Renal pelvis (tissue), 12 donors: Measurements from ENCODE around the gene LMBRD1. TPM values are rescaled to one million over a fixed set of nuclear protein-coding genes. Genes with fewer than 3 reads are reported as not detected.
"Not testable (repeated sequence)": the region's sequence is repeated elsewhere in the genome, so short reads cannot be mapped to it uniquely, and the experiment has no call there.

Experiments
- DNase-seq: peaks from one replicate; pipeline ENCODE4 v3.0.0-alpha.2; 2013
- long read RNA-seq, 16 experiments: transcript quantifications; one replicate each; lab custom pipeline, GENCODE V29; 2026
- polyA plus RNA-seq, 3 donors: library from polyadenylated mRNA; unstranded; fragments of 120-200 nt; gene quantifications; one replicate each; pipeline ENCODE4 v1.2.1, GENCODE V29; 2013; ENCODE audit not compliant: insufficient read length in 3 of 3

LMBRD1 gene
- 100 to 1,000 TPM; 118 to 129 (median 118) TPM for polyA plus RNA-seq
- long read RNA-seq, donor 1, transcript LMBRD1-202 (16 exons, 2,264 nt), result major isoform, 48 of 59 reads
- long read RNA-seq, donor 1, partial matches to known transcripts, result 6 of 59 reads
- long read RNA-seq, donor 1, other reads (novel, unspliced or antisense), result 0 of 59 reads
- long read RNA-seq, donor 2, transcript LMBRD1-202 (16 exons, 2,264 nt), result major isoform, 40 of 43 reads
- long read RNA-seq, donor 2, partial matches to known transcripts, result 0 of 43 reads
- long read RNA-seq, donor 2, other reads (novel, unspliced or antisense), result 0 of 43 reads
- long read RNA-seq, donor 3, transcript LMBRD1-202 (16 exons, 2,264 nt), result major isoform, 39 of 51 reads
- long read RNA-seq, donor 3, partial matches to known transcripts, result 10 of 51 reads
- long read RNA-seq, donor 3, other reads (novel, unspliced or antisense), result 0 of 51 reads
- long read RNA-seq, donor 4, transcript LMBRD1-202 (16 exons, 2,264 nt), result major isoform, 48 of 65 reads
- long read RNA-seq, donor 4, partial matches to known transcripts, result 12 of 65 reads
- long read RNA-seq, donor 4, other reads (novel, unspliced or antisense), result 0 of 65 reads
- long read RNA-seq, donor 5, transcript LMBRD1-202 (16 exons, 2,264 nt), result major isoform, 28 of 41 reads
- long read RNA-seq, donor 5, partial matches to known transcripts, result 10 of 41 reads
- long read RNA-seq, donor 5, other reads (novel, unspliced or antisense), result 0 of 41 reads
- long read RNA-seq, donor 6, transcript LMBRD1-202 (16 exons, 2,264 nt), result major isoform, 48 of 56 reads
- long read RNA-seq, donor 6, partial matches to known transcripts, result 0 of 56 reads
- long read RNA-seq, donor 6, other reads (novel, unspliced or antisense), result 0 of 56 reads
- long read RNA-seq, donor 7, transcript LMBRD1-202 (16 exons, 2,264 nt), result major isoform, 49 of 63 reads
- long read RNA-seq, donor 7, partial matches to known transcripts, result 12 of 63 reads
- long read RNA-seq, donor 7, other reads (novel, unspliced or antisense), result 0 of 63 reads
- long read RNA-seq, donor 8, transcript LMBRD1-202 (16 exons, 2,264 nt), result major isoform, 9 of 13 reads
- long read RNA-seq, donor 8, partial matches to known transcripts, result 0 of 13 reads
- long read RNA-seq, donor 8, other reads (novel, unspliced or antisense), result 0 of 13 reads
- long read RNA-seq, donor 9, transcript LMBRD1-202 (16 exons, 2,264 nt), result major isoform, 51 of 61 reads
- long read RNA-seq, donor 9, partial matches to known transcripts, result 5 of 61 reads
- long read RNA-seq, donor 9, other reads (novel, unspliced or antisense), result 0 of 61 reads
- long read RNA-seq, donor 10, transcript LMBRD1-202 (16 exons, 2,264 nt), result major isoform, 35 of 58 reads
- long read RNA-seq, donor 10, partial matches to known transcripts, result 18 of 58 reads
- long read RNA-seq, donor 10, other reads (novel, unspliced or antisense), result 0 of 58 reads
- long read RNA-seq, donor 11, transcript LMBRD1-202 (16 exons, 2,264 nt), result major isoform, 28 of 40 reads
- long read RNA-seq, donor 11, partial matches to known transcripts, result 6 of 40 reads
- long read RNA-seq, donor 11, other reads (novel, unspliced or antisense), result 0 of 40 reads
- long read RNA-seq, donor 12, transcript LMBRD1-202 (16 exons, 2,264 nt), result major isoform, 61 of 69 reads
- long read RNA-seq, donor 12, partial matches to known transcripts, result 0 of 69 reads
- long read RNA-seq, donor 12, other reads (novel, unspliced or antisense), result 0 of 69 reads
- long read RNA-seq, donor 13, transcript LMBRD1-202 (16 exons, 2,264 nt), result major isoform, 25 of 41 reads
- long read RNA-seq, donor 13, partial matches to known transcripts, result 9 of 41 reads
- long read RNA-seq, donor 13, other reads (novel, unspliced or antisense), result 0 of 41 reads
- long read RNA-seq, donor 14, transcript LMBRD1-202 (16 exons, 2,264 nt), result major isoform, 56 of 79 reads
- long read RNA-seq, donor 14, partial matches to known transcripts, result 18 of 79 reads
- long read RNA-seq, donor 14, other reads (novel, unspliced or antisense), result 0 of 79 reads
- long read RNA-seq, donor 15, transcript LMBRD1-202 (16 exons, 2,264 nt), result major isoform, 42 of 53 reads
- long read RNA-seq, donor 15, partial matches to known transcripts, result 7 of 53 reads
- long read RNA-seq, donor 15, other reads (novel, unspliced or antisense), result 0 of 53 reads
- long read RNA-seq, donor 16, transcript LMBRD1-202 (16 exons, 2,264 nt), result major isoform, 50 of 75 reads
- long read RNA-seq, donor 16, partial matches to known transcripts, result 19 of 75 reads
- long read RNA-seq, donor 16, other reads (novel, unspliced or antisense), result 0 of 75 reads

DNA sequence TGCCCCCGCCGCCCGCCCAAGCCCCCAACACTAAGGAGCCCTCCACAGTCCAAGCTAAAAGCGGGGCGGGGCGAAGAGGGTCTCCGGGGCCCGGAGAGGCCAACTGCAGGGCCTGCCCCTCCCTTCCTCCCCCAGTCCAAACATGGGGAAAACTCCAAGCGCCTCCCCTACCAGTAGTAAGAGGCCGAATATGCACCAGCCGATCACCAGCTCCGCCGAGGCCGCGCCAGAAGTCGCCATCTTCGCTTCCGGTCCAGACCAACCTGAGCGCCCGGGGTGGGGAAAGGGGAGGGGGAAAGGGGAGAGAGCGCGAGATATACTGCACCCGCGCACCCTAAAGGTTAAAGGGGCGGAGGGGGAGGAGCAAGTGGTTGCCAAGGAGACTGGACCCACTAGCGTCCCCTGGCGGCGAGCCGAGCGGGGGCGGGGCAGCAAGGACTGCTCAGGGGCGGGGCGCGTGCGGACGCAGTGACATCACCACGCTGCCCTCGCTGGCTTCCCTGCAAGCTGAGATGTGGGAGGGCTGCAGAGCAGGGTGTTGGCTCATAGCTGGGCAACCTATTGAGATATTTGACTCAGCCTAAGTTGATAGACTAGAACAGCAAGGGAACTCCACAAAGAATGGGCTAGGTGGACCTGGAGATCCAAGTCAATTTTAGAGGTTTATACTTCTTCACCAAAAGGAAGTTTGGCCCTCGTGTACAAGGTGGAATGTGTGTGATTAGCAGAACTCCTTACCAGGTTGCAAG is at the start of gene LMBRD1:
TSS of gene LMBRD1 (minus strand) at position 369 of the 749 bp plus-strand sequence. CDS start at position 240, 129 bp downstream.
- peak; percentile 92 for DNase-seq

DNA sequence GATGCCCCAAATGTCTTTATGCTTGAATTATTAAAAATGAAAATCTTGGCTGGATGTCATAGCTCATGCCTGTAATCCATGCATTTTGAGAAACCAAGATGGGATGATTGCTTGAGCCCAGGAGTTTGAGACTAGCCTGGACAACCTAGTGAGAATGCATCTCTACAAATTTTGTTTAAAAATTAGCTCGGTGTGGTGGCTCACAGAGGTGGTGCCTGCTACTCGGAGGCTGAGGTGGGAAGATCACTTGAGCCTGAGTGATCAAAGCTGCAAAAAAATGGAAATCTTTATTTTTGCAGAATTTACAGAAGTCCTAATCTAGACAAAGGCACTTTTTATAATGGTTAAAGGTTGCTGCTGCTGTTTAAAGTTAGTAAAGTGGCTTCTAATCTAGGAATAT is 49.5 kb upstream of the LMBRD1 start:
- DNase-seq, result no peak

DNA sequence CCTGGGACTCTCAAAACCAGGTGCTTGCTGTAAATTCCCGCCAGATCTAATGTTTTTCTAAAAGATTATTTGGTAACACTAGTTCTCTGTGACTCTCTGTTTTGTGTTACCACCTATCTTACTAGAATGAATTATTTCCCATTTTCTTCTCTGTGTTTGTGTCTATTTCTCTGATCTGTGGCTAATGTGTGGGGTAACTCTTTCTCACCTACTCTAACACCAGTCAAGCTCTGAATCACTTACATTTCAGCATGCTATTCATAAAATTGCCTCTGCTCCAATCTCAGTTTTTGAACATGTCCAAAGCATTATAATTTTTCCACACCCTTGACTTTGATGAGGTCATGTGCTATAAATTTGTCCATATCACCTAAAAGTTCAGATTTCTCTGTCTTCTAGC is 46.4 kb upstream of the LMBRD1 start:
- DNase-seq, result no peak

DNA sequence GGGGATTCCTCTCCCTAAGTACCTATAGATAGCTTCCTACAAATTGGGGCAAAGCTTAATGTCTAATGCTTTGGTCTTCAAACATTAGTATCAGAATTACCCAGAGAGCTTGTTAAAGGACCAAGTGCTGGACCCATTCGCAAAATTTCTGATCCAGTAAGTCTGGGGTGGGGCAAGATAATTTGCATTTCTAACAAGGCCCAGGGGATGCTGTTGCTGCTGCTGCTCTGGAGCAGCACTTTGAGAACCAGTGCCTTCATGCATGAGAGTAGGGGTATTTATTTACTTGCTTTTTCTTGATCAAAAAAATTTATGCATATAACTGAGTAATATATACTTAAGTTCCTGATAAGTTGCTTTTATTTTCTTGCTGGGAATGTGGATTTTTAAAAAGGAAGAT is 45.1 kb upstream of the LMBRD1 start:
- DNase-seq, result no peak

DNA sequence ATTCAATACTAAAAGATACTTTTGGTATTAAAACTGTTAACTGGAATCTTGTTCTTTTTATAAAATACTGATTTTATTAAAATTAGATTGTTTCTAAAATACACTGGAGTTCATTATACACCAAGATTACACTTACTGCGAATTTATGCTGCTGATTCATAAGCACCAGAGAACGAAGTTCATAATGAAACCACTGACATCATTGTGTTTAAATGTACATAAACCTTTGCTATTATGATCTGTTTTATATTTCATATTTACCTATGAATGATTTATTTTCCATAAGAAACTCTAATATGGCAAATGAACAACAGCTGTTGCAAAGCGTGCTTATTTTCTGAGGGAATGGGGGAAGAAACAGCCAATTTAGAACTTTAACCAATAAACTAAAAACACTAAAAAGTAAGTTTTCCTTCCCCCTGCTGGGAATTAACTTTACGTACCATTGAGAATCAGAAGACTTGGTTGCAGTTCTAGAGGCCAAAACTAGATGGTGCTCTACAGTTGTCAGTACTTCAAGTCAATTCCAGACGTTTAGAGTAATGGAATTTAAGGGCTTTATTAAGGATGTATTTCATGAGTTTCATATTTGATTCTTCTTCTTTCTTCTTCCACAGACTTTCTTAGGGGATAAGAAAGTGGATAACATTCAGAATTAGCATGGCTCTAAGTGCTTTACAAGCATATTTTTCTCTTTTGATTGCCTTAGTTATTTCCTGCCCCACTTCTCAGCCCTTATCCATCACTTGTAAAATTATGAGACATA is 38.8 kb upstream of the LMBRD1 start:
- peak; percentile 43 for DNase-seq

DNA sequence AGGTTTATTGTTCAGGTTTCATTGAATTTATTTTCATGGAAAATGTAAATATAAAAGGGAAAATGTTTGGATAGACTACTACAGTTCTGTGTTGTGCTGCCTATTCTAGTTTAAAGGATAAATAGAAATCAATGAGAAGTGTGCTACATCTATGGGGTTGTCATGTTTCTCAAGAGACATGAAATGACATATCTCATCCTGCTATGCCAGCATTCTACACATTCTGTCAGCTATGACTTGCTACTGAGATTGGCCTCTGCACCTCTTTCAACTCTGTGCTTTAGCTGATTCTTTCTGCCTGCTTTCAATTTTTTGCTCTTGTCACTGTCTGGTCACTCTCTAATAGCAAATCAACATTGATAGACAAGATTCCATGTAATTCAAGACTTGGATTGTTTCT is 35.7 kb upstream of the LMBRD1 start:
- DNase-seq, result no peak

DNA sequence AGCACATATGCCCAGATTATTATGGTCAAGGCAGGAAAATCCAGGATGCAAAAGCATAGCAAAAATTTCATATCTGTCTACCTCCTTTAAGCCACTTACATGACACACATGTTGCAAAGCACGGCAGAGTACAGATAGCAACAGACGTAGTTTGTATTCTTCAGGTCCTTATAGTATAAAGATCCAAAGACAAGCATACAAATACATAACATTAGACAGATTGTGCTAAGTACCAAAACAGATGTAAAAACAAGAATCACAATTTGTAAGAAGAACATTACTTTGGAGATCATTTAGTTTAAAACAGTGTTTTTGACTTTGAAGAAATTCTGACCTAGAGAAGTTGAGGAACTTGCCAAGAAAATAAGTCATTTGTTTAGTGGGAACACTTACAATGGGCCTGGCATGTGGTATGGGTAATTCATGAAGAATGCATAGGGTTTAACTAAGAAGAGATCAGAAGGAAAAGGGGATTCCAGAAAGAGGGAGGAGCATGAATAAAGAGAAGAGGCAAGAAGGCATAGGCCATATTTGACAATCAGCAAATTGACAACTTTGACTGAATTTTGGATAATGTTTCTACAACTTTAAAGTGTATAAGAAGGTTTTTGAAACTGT is 30.6 kb upstream of the LMBRD1 start:
- no peak for DNase-seq

DNA sequence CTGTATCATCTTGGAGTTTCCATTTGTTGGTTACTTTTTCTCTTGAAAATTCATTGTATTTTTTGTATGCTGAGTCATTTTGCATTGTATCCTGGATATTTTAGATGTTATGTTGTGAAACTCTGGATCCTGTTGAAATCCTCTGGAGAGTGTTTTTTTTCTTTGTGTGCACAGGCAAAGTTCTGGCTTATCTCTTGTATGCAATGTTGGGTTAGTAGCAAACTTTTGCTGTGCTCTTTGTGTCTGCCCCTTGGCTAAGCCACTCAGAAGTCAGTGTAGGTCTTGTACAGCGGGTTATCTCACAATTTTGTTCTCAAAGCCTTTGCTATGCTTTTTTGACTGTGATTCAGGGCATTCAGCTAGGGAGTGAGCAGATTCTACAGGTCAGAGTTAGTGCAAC is 29.1 kb upstream of the LMBRD1 start:
- no peak for DNase-seq

DNA sequence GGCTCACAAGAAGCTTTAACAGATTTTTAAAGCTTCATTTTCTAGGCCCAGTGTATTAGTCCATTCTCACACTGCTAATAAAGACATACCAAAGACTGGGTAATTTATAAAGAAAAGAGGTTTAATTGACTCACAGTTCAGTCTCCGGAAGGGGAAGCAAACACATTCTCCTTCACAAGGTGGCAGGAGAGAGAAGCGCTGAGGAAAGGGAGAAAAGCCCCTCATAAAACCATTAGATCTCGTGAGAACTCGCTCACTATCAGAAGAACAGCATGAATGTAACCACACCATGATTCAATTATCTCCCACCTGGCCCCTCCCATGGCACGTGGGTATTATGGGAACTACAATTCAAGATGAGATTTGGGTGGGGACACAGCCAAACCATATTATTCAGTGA is 27.5 kb upstream of the LMBRD1 start:
- not testable (repeated sequence) for DNase-seq

DNA sequence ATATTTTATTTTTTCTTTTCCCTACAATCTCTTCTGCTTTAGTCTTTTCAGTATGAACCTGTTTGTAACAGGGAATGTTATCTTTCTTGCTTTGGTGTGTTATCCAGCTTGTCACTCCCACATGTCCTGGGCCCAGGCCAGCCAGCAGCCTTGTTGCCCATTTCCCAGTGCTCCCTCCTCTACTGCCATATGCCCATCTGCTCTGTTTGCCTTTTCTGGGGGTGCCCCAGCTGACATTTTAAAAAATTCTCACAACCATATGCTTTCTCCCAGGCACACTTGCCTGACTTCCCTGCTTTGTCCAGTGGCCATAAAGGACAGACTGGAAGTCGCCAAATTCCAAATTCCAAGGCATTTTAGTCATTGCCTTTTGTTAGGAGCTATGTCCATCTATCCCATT is 23.6 kb upstream of the LMBRD1 start:
- DNase-seq, result no peak

DNA sequence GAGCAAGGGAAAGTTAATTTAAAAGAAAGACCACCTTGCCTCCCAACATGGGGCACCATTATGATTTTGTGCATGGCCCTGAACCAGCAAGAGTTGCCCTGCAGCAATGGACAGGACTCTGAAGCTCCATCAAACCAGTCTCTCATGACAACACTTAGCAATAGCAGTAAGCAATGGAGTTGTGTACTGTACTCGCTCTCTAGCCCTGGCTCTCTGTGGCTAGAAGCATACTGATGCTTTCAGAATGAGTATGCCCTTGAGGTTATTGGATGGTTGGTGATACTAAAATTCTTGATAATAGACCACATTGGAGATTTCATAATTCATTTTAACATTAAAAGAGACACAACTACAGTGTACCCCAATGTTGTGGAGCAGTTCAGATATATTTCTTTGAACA is 23.2 kb upstream of the LMBRD1 start:
- DNase-seq, result no peak

DNA sequence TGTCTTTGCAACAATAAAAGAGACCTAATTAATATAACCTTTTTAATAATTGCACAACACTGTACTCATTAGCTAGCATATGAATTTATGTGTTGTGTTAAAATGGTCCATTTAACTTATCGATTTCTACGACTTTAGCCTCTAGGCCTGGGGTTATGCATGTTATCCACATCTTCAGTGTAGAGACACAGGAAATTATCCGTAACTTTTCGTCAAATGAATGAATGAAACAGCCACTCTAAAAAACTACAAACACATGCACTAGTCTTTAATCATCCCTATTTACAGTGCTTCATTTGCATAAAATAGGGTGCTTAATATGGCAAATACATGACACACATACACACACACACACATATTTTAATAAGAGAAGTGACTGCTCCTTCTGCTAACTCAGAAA is 22.3 kb upstream of the LMBRD1 start:
- no peak for DNase-seq

DNA sequence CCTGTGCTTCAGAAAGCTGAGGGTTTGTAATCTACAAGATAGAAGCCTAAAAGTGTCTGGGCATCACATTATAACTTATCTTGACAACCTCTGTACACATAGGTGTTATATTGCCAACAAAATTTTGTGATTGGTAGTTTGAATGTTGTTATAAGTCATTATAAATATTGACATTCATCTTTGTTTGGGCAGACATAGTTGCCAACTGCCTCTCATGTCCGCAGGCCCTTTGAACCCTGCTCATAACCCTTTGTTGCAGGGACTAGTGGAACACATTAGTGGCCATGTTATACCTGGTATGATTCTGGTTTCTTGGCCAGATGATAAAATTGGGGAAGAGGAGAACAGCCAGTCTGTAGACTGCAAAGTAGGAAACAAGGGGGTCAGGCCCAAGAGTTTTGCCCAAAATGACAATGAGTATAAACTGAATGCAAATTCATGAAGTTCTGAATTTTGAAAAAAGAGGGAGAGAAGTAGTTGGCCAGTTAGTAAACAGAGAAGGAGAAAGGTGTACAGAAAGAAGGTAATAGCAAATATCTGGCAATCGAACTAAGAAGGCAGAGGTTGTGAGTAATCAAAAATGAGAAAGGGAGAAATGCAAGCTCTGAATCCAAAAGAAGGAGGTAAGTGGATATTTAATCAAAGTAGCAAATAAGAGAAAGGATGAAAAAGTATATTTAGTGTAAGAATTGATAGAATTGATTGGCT is 21.6 kb upstream of the LMBRD1 start:
- no peak for DNase-seq

DNA sequence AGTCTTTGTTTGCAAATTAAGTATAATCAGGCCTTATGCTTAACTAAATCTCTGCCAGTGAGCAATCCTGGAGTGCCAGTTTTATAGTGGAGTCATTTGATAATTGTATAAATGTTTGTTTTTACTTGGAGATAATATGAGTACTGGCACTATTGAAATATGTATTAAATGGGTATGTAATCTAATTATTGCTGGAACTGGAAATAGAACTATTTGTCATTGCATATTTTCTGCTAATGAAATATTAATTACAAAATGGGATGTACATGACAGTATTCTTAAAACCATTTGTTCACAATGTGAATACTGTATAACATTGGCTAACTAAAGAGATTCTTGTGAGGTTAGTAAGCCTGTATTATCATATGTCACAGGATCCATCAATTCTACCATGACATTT is 20.5 kb upstream of the LMBRD1 start:
- no peak for DNase-seq

DNA sequence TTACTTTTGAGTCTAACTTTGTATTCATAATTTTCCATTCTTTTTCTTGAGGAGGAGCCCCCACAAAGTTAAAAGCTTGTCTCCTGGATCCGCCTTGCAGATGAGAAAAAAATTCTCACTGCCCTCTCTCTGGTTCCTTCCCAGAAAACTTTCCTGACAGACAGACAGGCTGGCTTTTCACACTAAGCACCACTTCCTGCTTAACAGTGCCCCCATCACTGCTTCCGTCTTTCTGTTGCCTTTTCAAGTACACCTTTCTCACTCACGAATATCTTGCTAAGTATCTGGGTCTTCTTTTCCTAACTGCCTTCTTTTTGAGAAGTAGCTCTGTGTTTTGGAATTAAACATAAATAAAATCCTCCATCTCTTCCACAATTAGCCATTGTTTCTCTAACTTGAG is 19.8 kb upstream of the LMBRD1 start:
- no peak for DNase-seq

DNA sequence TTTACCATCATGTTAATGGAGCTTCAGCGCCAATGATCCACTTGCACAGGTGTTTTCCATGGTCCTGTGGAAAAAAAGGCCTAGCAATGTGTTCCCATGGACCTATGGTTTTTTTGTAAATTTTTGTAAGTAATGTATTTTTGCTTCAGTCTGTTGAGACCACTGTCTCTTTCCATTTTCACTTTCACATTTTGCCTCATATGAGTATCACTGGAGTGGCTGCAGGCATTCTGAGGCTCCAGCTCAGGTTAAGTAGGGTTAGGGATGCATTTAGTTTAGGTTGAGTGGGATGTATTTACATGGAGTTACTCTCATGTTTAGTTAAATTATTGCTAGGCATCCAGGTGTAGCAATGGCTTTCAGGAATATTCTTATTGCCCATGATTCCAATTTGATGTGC is 19.2 kb upstream of the LMBRD1 start:
- DNase-seq, result no peak

DNA sequence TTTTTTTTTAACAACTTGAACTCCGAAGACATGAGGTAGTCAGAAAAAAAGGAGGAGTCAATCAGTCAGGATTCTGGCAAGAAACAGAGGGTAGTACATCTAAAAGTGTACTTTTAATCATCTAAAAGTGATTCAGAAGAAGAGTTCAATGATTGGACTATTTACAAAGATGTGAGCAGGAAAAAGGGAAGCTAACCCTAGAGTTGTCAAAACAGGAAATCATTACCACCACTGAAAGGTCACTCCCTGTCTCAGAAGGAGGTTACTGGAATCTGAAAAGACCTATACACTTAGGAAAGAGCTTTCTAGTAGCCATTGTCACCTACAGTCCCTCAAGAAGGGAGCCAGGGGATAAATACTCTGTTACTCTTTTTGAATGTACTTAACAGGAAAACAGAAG is 16.7 kb upstream of the LMBRD1 start:
- no peak for DNase-seq
